Measurements from ENCODE around the gene IRS2. TPM values are rescaled to one million over a fixed set of nuclear protein-coding genes. Genes with fewer than 3 reads are reported as not detected.

Gene IRS2
- total RNA-seq, 3 donors from 2014 or later = 25.8 to 38.2 (median 29.5) TPM

- no peaks in the 10 kb centered on the region for H3K36me3 ChIP-seq
- no peak overlapping the region for H3K27ac ChIP-seq
- H3K9me3 ChIP-seq = no peaks in the 10 kb centered on the region
- no peaks in the 10 kb centered on the region for H3K4me1 ChIP-seq
- intact Hi-C loops (cut with DNase I; ENCODE audit: low total_unique reads) = no loop called here
- H3K4me3 ChIP-seq = no peak overlapping the region
- H3K27me3 ChIP-seq = no peaks in the 10 kb centered on the region
- TF ChIP-seq POLR2AphosphoS5 (IDR thresholded peaks at IDR 0.05) (no peak), POLR2A (IDR thresholded peaks at IDR 0.05) (no peak), CTCF (IDR thresholded peaks at IDR 0.05) (no peak)
- no peak for DNase-seq (ENCODE audit: low spot score in 2 of 2)
Measured at GRCh38 chr13:109744512-109745051, 41.8 kb downstream of the IRS2 start.

- no peaks in the 10 kb centered on the region for H3K4me1 ChIP-seq
- H3K27me3 ChIP-seq = no peaks in the 10 kb centered on the region
- no peaks in the 10 kb centered on the region for H3K36me3 ChIP-seq
- TF ChIP-seq CTCF (IDR thresholded peaks at IDR 0.05) = no peak
- no peak for TF ChIP-seq POLR2A (IDR thresholded peaks at IDR 0.05)
- TF ChIP-seq POLR2AphosphoS5 (IDR thresholded peaks at IDR 0.05) = no peak
- H3K27ac ChIP-seq = no peak overlapping the region
- H3K4me3 ChIP-seq = no peak overlapping the region
- intact Hi-C loops (cut with DNase I; ENCODE audit: low total_unique reads) = no loop called here
- no peaks in the 10 kb centered on the region for H3K9me3 ChIP-seq
- no peak for DNase-seq (ENCODE audit: low spot score in 2 of 2)
Measured at GRCh38 chr13:109743706-109744453, 42.5 kb downstream of the IRS2 start.

GRCh38 chr13:109741966-109742365 is 44.4 kb downstream of the IRS2 start:
- DNase-seq (ENCODE audit: low spot score in 2 of 2) = no peak
- TF ChIP-seq POLR2A (IDR thresholded peaks at IDR 0.05) = no peak
- TF ChIP-seq POLR2AphosphoS5 (IDR thresholded peaks at IDR 0.05) = no peak
- no peak for TF ChIP-seq CTCF (IDR thresholded peaks at IDR 0.05)
- H3K4me3 ChIP-seq = no peak overlapping the region
- intact Hi-C loops (cut with DNase I; ENCODE audit: low total_unique reads) = no loop called here
- no peaks in the 10 kb centered on the region for H3K4me1 ChIP-seq
- no peaks in the 10 kb centered on the region for H3K9me3 ChIP-seq
- no peak overlapping the region for H3K27ac ChIP-seq
- H3K27me3 ChIP-seq = no peaks in the 10 kb centered on the region
- no peaks in the 10 kb centered on the region for H3K36me3 ChIP-seq

- no peak for TF ChIP-seq POLR2AphosphoS5 (IDR thresholded peaks at IDR 0.05)
- no peak for TF ChIP-seq CTCF (IDR thresholded peaks at IDR 0.05)
- TF ChIP-seq POLR2A (IDR thresholded peaks at IDR 0.05) = no peak
- Histone ChIP-seq H3K27me3 (no peaks in the 10 kb centered on the region), H3K4me1 (no peaks in the 10 kb centered on the region), H3K9me3 (no peaks in the 10 kb centered on the region), H3K4me3 (no peak overlapping the region), H3K36me3 (no peaks in the 10 kb centered on the region), H3K27ac (no peak overlapping the region)
- peak in 1 of 2 donors; percentile 6 for DNase-seq (ENCODE audit: low spot score in 2 of 2)
- intact Hi-C loops (cut with DNase I; ENCODE audit: low total_unique reads) = no loop called here
Measured at GRCh38 chr13:109740721-109741120, 45.7 kb downstream of the IRS2 start.

- Histone ChIP-seq H3K36me3 (no peaks in the 10 kb centered on the region), H3K4me1 (no peaks in the 10 kb centered on the region), H3K4me3 (no peak overlapping the region), H3K9me3 (no peaks in the 10 kb centered on the region), H3K27ac (no peak overlapping the region), H3K27me3 (no peaks in the 10 kb centered on the region)
- TF ChIP-seq CTCF (IDR thresholded peaks at IDR 0.05) (no peak), POLR2A (IDR thresholded peaks at IDR 0.05) (no peak), POLR2AphosphoS5 (IDR thresholded peaks at IDR 0.05) (no peak)
- intact Hi-C loops (cut with DNase I; ENCODE audit: low total_unique reads) = no loop called here
- DNase-seq (ENCODE audit: low spot score in 2 of 2) = peak in 1 of 2 donors; percentile 17
Measured at GRCh38 chr13:109740121-109740520, 46.3 kb downstream of the IRS2 start.

Data from breast epithelium (tissue), 4 donors.